GM12878 (cell line): ENCODE data around the gene MYO1D. TPM values are rescaled to one million over a fixed set of nuclear protein-coding genes. Genes with fewer than 3 reads are reported as not detected.

ENCODE experiments used
- IKZF2 ChIP-seq, 2 experiments: fragments of 450-650 bp; IDR thresholded peaks; 2 replicates each; pipeline ENCODE4 v1.6.1; 2017; ENCODE audit warnings: mild to moderate bottlenecking in 2 of 2, moderate library complexity in 2 of 2
- JUND ChIP-seq: IDR thresholded peaks from 2 replicates; pipeline ENCODE4 v1.6.1; 2012; ENCODE audit warnings: low read depth, mild to moderate bottlenecking, low read length, improper control_type of control experiment, moderate library complexity
- NFIC ChIP-seq: IDR thresholded peaks from 2 replicates; pipeline ENCODE4 v1.6.1; 2012; ENCODE audit warnings: low read depth, mild to moderate bottlenecking, inconsistent platforms, low read length, moderate library complexity
- NR2F1 ChIP-seq: fragments of 450-650 bp; conservative IDR thresholded peaks from 2 replicates; pipeline ENCODE4 v1.6.1; 2017; ENCODE audit warnings: mild to moderate bottlenecking
- PML ChIP-seq: IDR thresholded peaks from 2 replicates; pipeline ENCODE4 v1.6.1; 2012; ENCODE audit warnings: low read length, inconsistent platforms
- POU2F2 ChIP-seq: IDR thresholded peaks from 3 replicates; pipeline ENCODE4 v1.6.1; 2011; ENCODE audit warnings: low read depth, mild to moderate bottlenecking, low read length, borderline replicate concordance
- RELB ChIP-seq: fragments of 450-650 bp; IDR thresholded peaks from 2 replicates; pipeline ENCODE4 v1.6.1; 2017; ENCODE audit warnings: low read depth, mild to moderate bottlenecking, moderate library complexity
- SRF ChIP-seq, 2 experiments: IDR thresholded peaks; 2 replicates each; pipeline ENCODE4 v1.6.1; 2011; ENCODE audit warnings: low read depth in 2 of 2, low read length in 2 of 2, mild to moderate bottlenecking in 1 of 2, moderate library complexity in 1 of 2
- SUPT20H ChIP-seq: IDR thresholded peaks from 2 replicates; pipeline ENCODE4 v1.6.1; 2011; ENCODE audit warnings: low read depth, mild to moderate bottlenecking, low read length, moderate library complexity, borderline replicate concordance; ENCODE audit not compliant: control insufficient read depth
- USF1 ChIP-seq: IDR thresholded peaks from 2 replicates; pipeline ENCODE4 v1.6.1; 2011; ENCODE audit warnings: borderline replicate concordance, low read depth, mild to moderate bottlenecking, moderate library complexity, mixed read lengths, low read length; ENCODE audit not compliant: insufficient read depth; ENCODE audit errors: extremely low read length
- ZNF24 ChIP-seq: fragments of 450-650 bp; IDR thresholded peaks from 2 replicates; pipeline ENCODE4 v1.6.1; 2017; ENCODE audit warnings: antibody characterized with exemption, mild to moderate bottlenecking
- ZNF687 ChIP-seq: fragments of 450-650 bp; IDR thresholded peaks from 2 replicates; pipeline ENCODE4 v1.6.1; 2017; ENCODE audit warnings: mild to moderate bottlenecking, moderate library complexity
- ZZZ3 ChIP-seq: IDR thresholded peaks from 2 replicates; pipeline ENCODE4 v1.6.1; 2011; ENCODE audit warnings: low read depth; ENCODE audit not compliant: control insufficient read depth, insufficient read length
- polyA plus RNA-seq, 11 experiments: library from polyadenylated mRNA; depleted of rRNA in 4 of 11; unstranded in 6 of 11; stranded (reverse) in 5 of 11; fragments of >200 nt; fragmentation: Nextera tagmentation in 4 of 11; fragmentation: Illumina TruSeq in 1 of 11; extraction: Ambion mirVana in 4 of 11; extraction: Trizol in 1 of 11; gene quantifications; 1 replicate in 1 of 11; 2 replicates in 10 of 11; pipeline versions ENCODE4 v1.2.1 to v1.2.3, GENCODE V29; 2011 to 2016; ENCODE audit warnings: inconsistent platforms in 2 of 11, missing spikeins in 2 of 11, low read depth in 1 of 11
- total RNA-seq, 4 experiments: library from RNA; depleted of rRNA in 3 of 4; stranded (reverse); fragments of >200 nt in 3 of 4; fragmentation: Illumina TruSeq in 1 of 4; extraction: Trizol in 1 of 4; gene quantifications; 2 replicates each; pipeline versions ENCODE4 v1.2.1 to v1.2.3, GENCODE V29; 2013 to 2021
- TF ChIP-seq, protein P1 (sequence below): fragments of 450-650 bp; IDR thresholded peaks from 2 replicates; pipeline ENCODE4 v1.6.1; 2016; ENCODE audit warnings: mild to moderate bottlenecking
- TF ChIP-seq, protein P2 (sequence below): fragments of 450-650 bp; IDR thresholded peaks from 2 replicates; pipeline ENCODE4 v1.6.1; 2018; ENCODE audit warnings: borderline replicate concordance, mild to moderate bottlenecking; ENCODE audit not compliant: partially characterized antibody
- TF ChIP-seq, protein P3 (sequence below): fragments of 450-650 bp; IDR thresholded peaks from 2 replicates; pipeline ENCODE4 v1.6.1; 2017; ENCODE audit warnings: mild to moderate bottlenecking

MYO1D gene
- total and polyA plus RNA-seq, 10 of the 15 experiments (the other 5 are each of a cell fraction or from before 2014, with no cell fraction given) = 1.8 to 37.7 (median 25.4) TPM

DNA sequence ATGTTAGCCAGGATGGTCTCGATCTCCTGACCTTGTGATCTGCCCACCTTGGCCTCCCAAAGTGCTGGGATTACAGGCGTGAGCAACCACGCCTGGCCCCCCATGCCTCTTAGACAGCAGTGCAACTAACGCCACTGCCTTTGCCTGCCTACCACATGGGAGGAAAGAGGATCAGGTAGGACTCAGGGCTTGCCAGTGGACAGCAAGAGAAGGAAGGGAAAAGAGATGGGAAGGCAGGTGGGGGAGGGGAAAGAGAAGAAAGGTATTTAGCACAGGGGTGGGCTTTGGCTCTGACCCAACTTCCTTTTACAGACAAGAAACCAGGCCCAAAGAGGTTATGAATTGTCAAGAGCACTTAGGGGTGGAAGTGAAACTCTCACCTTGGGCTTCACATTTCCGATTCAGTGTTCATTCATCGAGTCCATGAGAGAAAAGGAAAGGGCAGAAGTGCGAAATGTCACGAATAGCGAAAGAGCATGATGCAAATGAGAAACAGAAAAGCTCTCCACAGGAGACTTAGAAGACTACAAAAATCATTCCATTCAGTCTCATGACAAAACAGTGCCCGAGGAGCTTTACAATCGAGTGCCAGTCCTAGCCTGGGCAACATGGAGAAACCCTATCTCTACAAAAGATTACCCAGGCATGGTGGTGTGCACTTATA is 353.8 kb downstream of the MYO1D start (continued):
- TF ChIP-seq, protein P1, sequence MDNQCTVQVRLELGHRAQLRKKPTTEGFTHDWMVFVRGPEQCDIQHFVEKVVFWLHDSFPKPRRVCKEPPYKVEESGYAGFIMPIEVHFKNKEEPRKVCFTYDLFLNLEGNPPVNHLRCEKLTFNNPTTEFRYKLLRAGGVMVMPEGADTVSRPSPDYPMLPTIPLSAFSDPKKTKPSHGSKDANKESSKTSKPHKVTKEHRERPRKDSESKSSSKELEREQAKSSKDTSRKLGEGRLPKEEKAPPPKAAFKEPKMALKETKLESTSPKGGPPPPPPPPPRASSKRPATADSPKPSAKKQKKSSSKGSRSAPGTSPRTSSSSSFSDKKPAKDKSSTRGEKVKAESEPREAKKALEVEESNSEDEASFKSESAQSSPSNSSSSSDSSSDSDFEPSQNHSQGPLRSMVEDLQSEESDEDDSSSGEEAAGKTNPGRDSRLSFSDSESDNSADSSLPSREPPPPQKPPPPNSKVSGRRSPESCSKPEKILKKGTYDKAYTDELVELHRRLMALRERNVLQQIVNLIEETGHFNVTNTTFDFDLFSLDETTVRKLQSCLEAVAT = peak; percentile 84; the same call in 1 of the 2 replicates
- TF ChIP-seq IKZF2 (IDR thresholded peaks at IDR 0.05) = peak; percentile 98
- no peak for TF ChIP-seq JUND
- TF ChIP-seq, protein P2, sequence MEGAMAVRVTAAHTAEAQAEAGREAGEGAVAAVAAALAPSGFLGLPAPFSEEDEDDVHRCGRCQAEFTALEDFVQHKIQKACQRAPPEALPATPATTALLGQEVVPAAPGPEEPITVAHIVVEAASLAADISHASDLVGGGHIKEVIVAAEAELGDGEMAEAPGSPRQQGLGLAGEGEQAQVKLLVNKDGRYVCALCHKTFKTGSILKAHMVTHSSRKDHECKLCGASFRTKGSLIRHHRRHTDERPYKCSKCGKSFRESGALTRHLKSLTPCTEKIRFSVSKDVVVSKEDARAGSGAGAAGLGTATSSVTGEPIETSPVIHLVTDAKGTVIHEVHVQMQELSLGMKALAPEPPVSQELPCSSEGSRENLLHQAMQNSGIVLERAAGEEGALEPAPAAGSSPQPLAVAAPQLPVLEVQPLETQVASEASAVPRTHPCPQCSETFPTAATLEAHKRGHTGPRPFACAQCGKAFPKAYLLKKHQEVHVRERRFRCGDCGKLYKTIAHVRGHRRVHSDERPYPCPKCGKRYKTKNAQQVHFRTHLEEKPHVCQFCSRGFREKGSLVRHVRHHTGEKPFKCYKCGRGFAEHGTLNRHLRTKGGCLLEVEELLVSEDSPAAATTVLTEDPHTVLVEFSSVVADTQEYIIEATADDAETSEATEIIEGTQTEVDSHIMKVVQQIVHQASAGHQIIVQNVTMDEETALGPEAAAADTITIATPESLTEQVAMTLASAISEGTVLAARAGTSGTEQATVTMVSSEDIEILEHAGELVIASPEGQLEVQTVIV = no peak
- peak; percentile 80 for TF ChIP-seq ZNF24
- TF ChIP-seq RELB = peak; percentile 94
- peak; percentile 93 for TF ChIP-seq ZNF687
- TF ChIP-seq PML = no peak; the same call in 1 of the 2 replicates
- no peak for TF ChIP-seq ZZZ3
- TF ChIP-seq SRF (IDR thresholded peaks at IDR 0.05; ENCODE audit: low read depth in 2 of 2, low read length in 2 of 2) = peak in 1 of 2 experiments; percentile 81; a peak in 2 of 4 replicates
- peak; percentile 92 for TF ChIP-seq NFIC
- TF ChIP-seq SUPT20H = no peak
- peak; percentile 92 for TF ChIP-seq POU2F2
- no peak for TF ChIP-seq USF1
- peak; percentile 95 for TF ChIP-seq NR2F1
- TF ChIP-seq, protein P3, sequence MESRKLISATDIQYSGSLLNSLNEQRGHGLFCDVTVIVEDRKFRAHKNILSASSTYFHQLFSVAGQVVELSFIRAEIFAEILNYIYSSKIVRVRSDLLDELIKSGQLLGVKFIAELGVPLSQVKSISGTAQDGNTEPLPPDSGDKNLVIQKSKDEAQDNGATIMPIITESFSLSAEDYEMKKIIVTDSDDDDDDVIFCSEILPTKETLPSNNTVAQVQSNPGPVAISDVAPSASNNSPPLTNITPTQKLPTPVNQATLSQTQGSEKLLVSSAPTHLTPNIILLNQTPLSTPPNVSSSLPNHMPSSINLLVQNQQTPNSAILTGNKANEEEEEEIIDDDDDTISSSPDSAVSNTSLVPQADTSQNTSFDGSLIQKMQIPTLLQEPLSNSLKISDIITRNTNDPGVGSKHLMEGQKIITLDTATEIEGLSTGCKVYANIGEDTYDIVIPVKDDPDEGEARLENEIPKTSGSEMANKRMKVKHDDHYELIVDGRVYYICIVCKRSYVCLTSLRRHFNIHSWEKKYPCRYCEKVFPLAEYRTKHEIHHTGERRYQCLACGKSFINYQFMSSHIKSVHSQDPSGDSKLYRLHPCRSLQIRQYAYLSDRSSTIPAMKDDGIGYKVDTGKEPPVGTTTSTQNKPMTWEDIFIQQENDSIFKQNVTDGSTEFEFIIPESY = no peak
